HG02588 (cell line): Measurements from ENCODE around the gene SMG6.
"Not testable (repeated sequence)": the region's sequence is repeated elsewhere in the genome, so short reads cannot be mapped to it uniquely, and the experiment has no call there.

Experiments
- ATAC-seq: cut with Tn5 transposase; IDR thresholded peaks from one replicate; pipeline ENCODE4 v1.9.1; 2021; ENCODE audit warnings: mild to moderate bottlenecking, moderate library complexity; ENCODE audit not compliant: unreplicated experiment

SMG6 gene

GRCh38 chr17:2309338-2310154, 6.0 kb upstream of the SMG6 start:
- ATAC-seq: no peak

- no peak for ATAC-seq
Observed at GRCh38 chr17:2304931-2305330, 1.3 kb upstream of the SMG6 start.

GRCh38 chr17:2302778-2303203, 794 bp downstream of the SMG6 start:
- no peak for ATAC-seq

GRCh38 chr17:2299756-2300155, 3.8 kb downstream of the SMG6 start:
- ATAC-seq: no peak

- ATAC-seq: no peak
Observed at GRCh38 chr17:2299136-2299535, 4.4 kb downstream of the SMG6 start.

GRCh38 chr17:2297023-2297422, 6.6 kb downstream of the SMG6 start:
- no peak for ATAC-seq

GRCh38 chr17:2295575-2295974, 8.0 kb downstream of the SMG6 start:
- no peak for ATAC-seq

GRCh38 chr17:2292100-2292499, 11.5 kb downstream of the SMG6 start:
- no peak for ATAC-seq

GRCh38 chr17:2289878-2290478, 13.6 kb downstream of the SMG6 start:
- ATAC-seq: no peak

- no peak for ATAC-seq
Observed at GRCh38 chr17:2283302-2283701, 20.3 kb downstream of the SMG6 start.

GRCh38 chr17:2282297-2282873, 21.2 kb downstream of the SMG6 start:
- ATAC-seq: no peak

- no peak for ATAC-seq
Observed at GRCh38 chr17:2279707-2280106, 23.9 kb downstream of the SMG6 start.

- ATAC-seq: no peak
Observed at GRCh38 chr17:2277429-2278170, 26.0 kb downstream of the SMG6 start.

- no peak for ATAC-seq
Observed at GRCh38 chr17:2275722-2276121, 27.9 kb downstream of the SMG6 start.

GRCh38 chr17:2274414-2274813, 29.2 kb downstream of the SMG6 start:
- no peak for ATAC-seq

GRCh38 chr17:2271985-2272702, 31.4 kb downstream of the SMG6 start:
- ATAC-seq: no peak

- no peak for ATAC-seq
Observed at GRCh38 chr17:2267354-2267753, 36.2 kb downstream of the SMG6 start.

GRCh38 chr17:2266865-2267228, 36.7 kb downstream of the SMG6 start:
- ATAC-seq: no peak

GRCh38 chr17:2266045-2266864, 37.3 kb downstream of the SMG6 start:
- ATAC-seq: peak; percentile 70

- ATAC-seq: not testable (repeated sequence)
Observed at GRCh38 chr17:2265166-2265565, 38.4 kb downstream of the SMG6 start.
